Neural progenitor cell (in vitro differentiated cells): Measurements from ENCODE around the gene POU6F2. TPM values are rescaled to one million over a fixed set of nuclear protein-coding genes. Genes with fewer than 3 reads are reported as not detected.

ENCODE experiments used
- DNase-seq: peaks from one replicate; pipeline ENCODE4 v3.0.0-alpha.2; 2016; ENCODE audit warnings: low spot score
- H2AFZ ChIP-seq: fragments of 200-600 bp; sonication (generic); replicated peaks from 2 replicates; pipeline ENCODE4 v1.6.1; 2016; ENCODE audit warnings: antibody characterized with exemption
- H3F3A ChIP-seq: fragments of 200-600 bp; sonication (generic); 2 replicates; pipeline ENCODE4 v1.6.1; 2016; ENCODE audit warnings: antibody characterized with exemption, low read depth
- H3K27ac ChIP-seq: fragments of 200-600 bp; sonication (generic); 2 replicates; pipeline ENCODE4 v1.5.1; 2016; ENCODE audit warnings: mild to moderate bottlenecking
- H3K27me3 ChIP-seq: fragments of 200-600 bp; sonication (generic); 2 replicates; pipeline ENCODE4 v1.6.1; 2016; ENCODE audit warnings: mild to moderate bottlenecking, moderate library complexity
- H3K36me3 ChIP-seq: fragments of 200-600 bp; sonication (generic); 2 replicates; pipeline ENCODE4 v1.5.1; 2016
- H3K4me1 ChIP-seq: fragments of 200-600 bp; sonication (generic); 2 replicates; pipeline ENCODE4 v1.6.1; 2016; ENCODE audit warnings: mixed run types
- H3K4me2 ChIP-seq: fragments of 200-600 bp; sonication (generic); 2 replicates; pipeline ENCODE4 v1.6.1; 2016
- H3K4me3 ChIP-seq: fragments of 200-600 bp; sonication (generic); 2 replicates; pipeline ENCODE4 v1.5.1; 2016
- H3K79me2 ChIP-seq: fragments of 200-600 bp; sonication (generic); 2 replicates; pipeline ENCODE4 v1.6.1; 2016; ENCODE audit warnings: low read depth
- H3K9ac ChIP-seq: fragments of 200-600 bp; sonication (generic); 2 replicates; pipeline ENCODE4 v1.6.1; 2016
- H3K9me3 ChIP-seq: fragments of 200-600 bp; sonication (generic); 2 replicates; pipeline ENCODE4 v1.5.1; 2016; ENCODE audit warnings: low read depth
- H4K20me1 ChIP-seq: fragments of 200-600 bp; sonication (generic); 2 replicates; pipeline ENCODE4 v1.6.1; 2016; ENCODE audit warnings: low read depth
- H3K27ac Mint-ChIP-seq: 3 replicates; pipeline ENCODE4 v1.8.0; 2021; ENCODE audit warnings: mixed read lengths
- H3K27me3 Mint-ChIP-seq: 2 replicates; pipeline ENCODE4 v1.8.0; 2022; ENCODE audit warnings: low read depth, mild to moderate bottlenecking, inconsistent platforms, moderate library complexity, mixed read lengths; ENCODE audit not compliant: insufficient read depth
- H3K36me3 Mint-ChIP-seq: 3 replicates; pipeline ENCODE4 v1.8.0; 2021; ENCODE audit warnings: mixed read lengths
- H3K4me1 Mint-ChIP-seq: 3 replicates; pipeline ENCODE4 v1.8.0; 2021; ENCODE audit warnings: mixed read lengths
- H3K4me3 Mint-ChIP-seq: 3 replicates; pipeline ENCODE4 v1.8.0; 2021; ENCODE audit warnings: mild to moderate bottlenecking, moderate library complexity, mixed read lengths
- H3K9me3 Mint-ChIP-seq: 3 replicates; pipeline ENCODE4 v1.8.0; 2020; ENCODE audit warnings: mixed read lengths
- EZH2 ChIP-seq: fragments of 200-600 bp; sonication (generic); IDR thresholded peaks from 2 replicates; pipeline ENCODE4 v1.6.1; 2017; ENCODE audit warnings: antibody characterized with exemption, mild to moderate bottlenecking, moderate library complexity
- EZH2phosphoT487 ChIP-seq: fragments of 200-600 bp; sonication (generic); IDR thresholded peaks from 2 replicates; pipeline ENCODE4 v1.6.1; 2017; ENCODE audit warnings: antibody characterized with exemption
- total RNA-seq: library from RNA; depleted of rRNA; stranded (reverse); fragments of >200 nt; gene quantifications from 2 replicates; pipeline ENCODE4 v1.2.3, GENCODE V29; 2015; ENCODE audit warnings: low replicate concordance
- TF ChIP-seq, protein P1 (sequence below): fragments of 200-600 bp; sonication (generic); IDR thresholded peaks from 2 replicates; pipeline ENCODE4 v1.5.1; 2017; ENCODE audit warnings: antibody characterized with exemption, mild to moderate bottlenecking

The POU6F2 gene
- total RNA-seq, 1 donor from 2014 or later: 3.4 TPM

DNA sequence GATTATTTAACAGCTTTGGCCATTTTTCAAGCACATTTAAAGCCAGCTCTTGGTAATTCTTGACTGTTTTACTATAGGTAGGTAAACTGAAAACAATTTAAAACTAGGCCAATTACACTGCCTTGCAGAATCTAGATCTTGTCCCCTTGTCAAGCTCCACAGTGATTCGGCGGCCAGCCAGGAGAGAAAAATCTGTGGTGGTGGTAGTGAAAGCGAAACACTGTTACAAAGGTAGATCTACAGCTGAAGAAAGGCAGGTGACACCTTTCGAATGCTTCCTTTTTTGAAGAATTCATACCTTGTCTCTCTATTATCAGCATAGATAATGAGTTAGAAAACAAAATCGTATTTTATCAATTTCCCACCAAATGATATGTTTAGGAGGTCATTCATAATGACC lies 218.3 kb downstream of the POU6F2 start:
- Mint-ChIP-seq H3K4me1 (no peaks in the 10 kb centered on the region), H3K27ac (no peak overlapping the region), H3K36me3 (no peaks in the 10 kb centered on the region), H3K4me3 (no peak overlapping the region), H3K27me3 (peaks cover 6% of the 10 kb centered on the region), H3K9me3 (no peaks in the 10 kb centered on the region)
- no peaks in the 10 kb centered on the region for H3K9me3 ChIP-seq
- H3K4me1 ChIP-seq: no peaks in the 10 kb centered on the region
- no peak overlapping the region for H3K4me2 ChIP-seq
- no peaks in the 10 kb centered on the region for H3K36me3 ChIP-seq
- no peaks in the 10 kb centered on the region for H3K27me3 ChIP-seq
- DNase-seq: no peak
- no peak overlapping the region for H3K9ac ChIP-seq
- TF ChIP-seq, protein P1, sequence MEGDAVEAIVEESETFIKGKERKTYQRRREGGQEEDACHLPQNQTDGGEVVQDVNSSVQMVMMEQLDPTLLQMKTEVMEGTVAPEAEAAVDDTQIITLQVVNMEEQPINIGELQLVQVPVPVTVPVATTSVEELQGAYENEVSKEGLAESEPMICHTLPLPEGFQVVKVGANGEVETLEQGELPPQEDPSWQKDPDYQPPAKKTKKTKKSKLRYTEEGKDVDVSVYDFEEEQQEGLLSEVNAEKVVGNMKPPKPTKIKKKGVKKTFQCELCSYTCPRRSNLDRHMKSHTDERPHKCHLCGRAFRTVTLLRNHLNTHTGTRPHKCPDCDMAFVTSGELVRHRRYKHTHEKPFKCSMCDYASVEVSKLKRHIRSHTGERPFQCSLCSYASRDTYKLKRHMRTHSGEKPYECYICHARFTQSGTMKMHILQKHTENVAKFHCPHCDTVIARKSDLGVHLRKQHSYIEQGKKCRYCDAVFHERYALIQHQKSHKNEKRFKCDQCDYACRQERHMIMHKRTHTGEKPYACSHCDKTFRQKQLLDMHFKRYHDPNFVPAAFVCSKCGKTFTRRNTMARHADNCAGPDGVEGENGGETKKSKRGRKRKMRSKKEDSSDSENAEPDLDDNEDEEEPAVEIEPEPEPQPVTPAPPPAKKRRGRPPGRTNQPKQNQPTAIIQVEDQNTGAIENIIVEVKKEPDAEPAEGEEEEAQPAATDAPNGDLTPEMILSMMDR: no peak
- TF ChIP-seq EZH2phosphoT487 (no peak), EZH2 (no peak)
- H3F3A ChIP-seq: no peaks in the 10 kb centered on the region
- H3K27ac ChIP-seq: no peak overlapping the region
- H2AFZ ChIP-seq: no peak overlapping the region
- no peaks in the 10 kb centered on the region for H4K20me1 ChIP-seq
- H3K4me3 ChIP-seq: no peak overlapping the region
- H3K79me2 ChIP-seq: no peaks in the 10 kb centered on the region

DNA sequence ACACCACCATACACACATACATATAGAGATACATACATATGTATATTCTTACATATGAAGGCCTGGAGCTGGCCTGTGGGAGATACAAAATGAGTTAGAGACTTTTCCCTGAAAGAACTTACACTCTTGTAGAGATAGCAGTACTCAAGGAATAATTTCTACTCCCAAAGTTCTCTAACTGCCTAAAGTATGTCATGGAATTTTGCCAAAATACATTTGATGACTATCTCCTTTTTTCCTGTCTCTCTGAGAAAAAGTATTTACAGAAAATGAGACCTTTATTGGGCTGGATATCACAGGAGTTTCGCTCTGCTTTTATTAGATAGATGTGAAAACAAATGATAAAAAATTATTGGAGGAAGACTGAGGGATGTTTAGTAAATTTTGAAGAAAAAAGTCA lies 220.1 kb downstream of the POU6F2 start:
- no peaks in the 10 kb centered on the region for H3K36me3 Mint-ChIP-seq
- TF ChIP-seq EZH2phosphoT487: no peak
- no peak for TF ChIP-seq EZH2
- TF ChIP-seq, protein P1: no peak
- H3K4me1 ChIP-seq: no peaks in the 10 kb centered on the region
- no peaks in the 10 kb centered on the region for H4K20me1 ChIP-seq
- no peaks in the 10 kb centered on the region for H3K9me3 ChIP-seq
- no peak overlapping the region for H2AFZ ChIP-seq
- no peak for DNase-seq
- H3F3A ChIP-seq: no peaks in the 10 kb centered on the region
- no peak overlapping the region for H3K27ac ChIP-seq
- H3K27ac Mint-ChIP-seq: no peak overlapping the region
- H3K4me3 Mint-ChIP-seq: no peak overlapping the region
- H3K79me2 ChIP-seq: no peaks in the 10 kb centered on the region
- no peaks in the 10 kb centered on the region for H3K36me3 ChIP-seq
- H3K4me3 ChIP-seq: no peak overlapping the region
- H3K9me3 Mint-ChIP-seq: no peaks in the 10 kb centered on the region
- H3K9ac ChIP-seq: no peak overlapping the region
- H3K4me1 Mint-ChIP-seq: no peaks in the 10 kb centered on the region
- peaks cover 6% of the 10 kb centered on the region for H3K27me3 Mint-ChIP-seq
- no peak overlapping the region for H3K4me2 ChIP-seq
- no peaks in the 10 kb centered on the region for H3K27me3 ChIP-seq

DNA sequence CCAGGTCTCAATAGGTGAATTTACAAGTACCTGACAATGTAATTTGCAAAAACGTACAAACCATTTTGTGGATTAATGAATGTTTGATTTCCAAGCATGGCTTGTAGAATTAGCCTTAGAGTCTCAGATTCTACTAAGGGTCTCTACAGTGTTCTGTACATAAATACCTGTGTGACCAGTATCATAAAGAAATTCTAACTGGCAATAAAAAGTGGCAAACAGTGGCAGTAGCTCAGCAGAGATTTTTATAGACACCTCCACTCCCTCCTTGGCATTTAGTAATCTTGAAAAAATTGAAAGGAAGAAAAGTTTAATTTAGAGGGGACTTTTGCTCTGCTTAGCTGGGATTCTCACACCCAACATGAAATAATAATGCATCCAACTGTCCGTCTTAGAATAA lies 220.8 kb downstream of the POU6F2 start:
- Histone ChIP-seq H3K79me2 (no peaks in the 10 kb centered on the region), H3K9ac (no peak overlapping the region), H3K9me3 (no peaks in the 10 kb centered on the region), H3K4me1 (no peaks in the 10 kb centered on the region), H4K20me1 (no peaks in the 10 kb centered on the region), H3K4me2 (no peak overlapping the region), H2AFZ (no peak overlapping the region), H3K27ac (no peak overlapping the region), H3K4me3 (no peak overlapping the region), H3K36me3 (no peaks in the 10 kb centered on the region), H3K27me3 (no peaks in the 10 kb centered on the region), H3F3A (no peaks in the 10 kb centered on the region)
- H3K36me3 Mint-ChIP-seq: no peaks in the 10 kb centered on the region
- H3K27me3 Mint-ChIP-seq: peaks cover 6% of the 10 kb centered on the region
- H3K27ac Mint-ChIP-seq: no peak overlapping the region
- H3K4me1 Mint-ChIP-seq: peaks cover under 1% of the 10 kb centered on the region
- no peaks in the 10 kb centered on the region for H3K9me3 Mint-ChIP-seq
- TF ChIP-seq EZH2phosphoT487 (no peak), EZH2 (no peak)
- TF ChIP-seq, protein P1: no peak
- no peak for DNase-seq
- no peak overlapping the region for H3K4me3 Mint-ChIP-seq

DNA sequence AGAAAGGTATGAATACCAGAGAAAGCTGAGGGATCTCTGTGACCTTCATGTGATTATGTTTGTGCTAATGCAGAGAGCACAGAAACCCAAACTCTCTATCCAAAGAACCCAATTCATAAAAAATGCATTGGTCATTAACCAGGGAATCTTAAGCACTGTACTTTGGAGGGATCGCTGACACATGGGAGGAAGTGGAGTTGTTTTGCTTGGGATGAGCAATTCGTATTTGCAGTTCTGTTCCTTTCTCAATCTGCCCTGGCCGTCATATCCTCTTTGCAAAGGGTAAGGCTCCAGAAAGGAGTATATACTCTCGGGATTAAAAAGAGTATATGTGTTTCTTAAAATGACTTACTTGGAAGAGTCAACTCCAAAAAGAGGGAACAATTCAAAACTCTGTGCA lies 221.3 kb downstream of the POU6F2 start:
- peaks cover 5% of the 10 kb centered on the region for H3K4me1 Mint-ChIP-seq
- no peaks in the 10 kb centered on the region for H3K4me1 ChIP-seq
- no peaks in the 10 kb centered on the region for H3K36me3 Mint-ChIP-seq
- no peaks in the 10 kb centered on the region for H3K9me3 Mint-ChIP-seq
- no peak for DNase-seq
- no peaks in the 10 kb centered on the region for H3K36me3 ChIP-seq
- H2AFZ ChIP-seq: no peak overlapping the region
- H3K9ac ChIP-seq: no peak overlapping the region
- H3K4me3 Mint-ChIP-seq: no peak overlapping the region
- no peaks in the 10 kb centered on the region for H3F3A ChIP-seq
- no peaks in the 10 kb centered on the region for H4K20me1 ChIP-seq
- no peak overlapping the region for H3K4me2 ChIP-seq
- no peaks in the 10 kb centered on the region for H3K79me2 ChIP-seq
- H3K4me3 ChIP-seq: no peak overlapping the region
- H3K27me3 ChIP-seq: no peaks in the 10 kb centered on the region
- no peak for TF ChIP-seq EZH2phosphoT487
- TF ChIP-seq, protein P1: no peak
- H3K9me3 ChIP-seq: no peaks in the 10 kb centered on the region
- H3K27ac ChIP-seq: no peak overlapping the region
- H3K27me3 Mint-ChIP-seq: peaks cover 6% of the 10 kb centered on the region
- H3K27ac Mint-ChIP-seq: no peak overlapping the region
